ENCODE measurements around the gene IFI6.

Gene IFI6

DNA sequence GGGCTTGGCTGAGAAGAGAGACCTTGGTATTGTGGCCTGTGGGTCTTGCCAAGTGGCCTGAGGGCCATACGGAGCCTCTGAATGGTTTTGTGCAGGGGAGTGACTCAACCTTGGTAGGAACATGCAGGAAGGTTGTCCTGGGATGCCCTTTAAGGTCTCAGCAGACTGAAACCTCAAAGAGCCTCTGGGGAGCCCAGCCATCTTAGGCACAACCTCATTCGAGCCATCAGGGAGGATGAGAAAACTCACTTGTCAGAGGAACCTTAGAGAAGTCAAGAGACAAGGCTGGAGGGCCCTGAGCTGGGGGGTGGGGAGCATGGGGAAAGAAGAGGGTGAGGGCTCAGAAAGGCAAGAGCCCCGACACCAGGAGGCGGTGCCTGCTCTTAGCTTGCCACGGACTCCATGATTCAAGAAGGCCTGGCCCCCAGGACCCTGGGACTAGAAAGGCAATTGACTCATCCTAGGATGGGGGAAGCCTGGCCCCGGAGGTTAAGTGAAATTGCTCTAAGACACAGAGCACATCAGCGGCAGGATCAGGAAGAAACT, 13.0 kb downstream of the IFI6 start:
- H3K9me3 Mint-ChIP-seq, result no peaks in the 10 kb centered on the region
- TF ChIP-seq, protein P1, sequence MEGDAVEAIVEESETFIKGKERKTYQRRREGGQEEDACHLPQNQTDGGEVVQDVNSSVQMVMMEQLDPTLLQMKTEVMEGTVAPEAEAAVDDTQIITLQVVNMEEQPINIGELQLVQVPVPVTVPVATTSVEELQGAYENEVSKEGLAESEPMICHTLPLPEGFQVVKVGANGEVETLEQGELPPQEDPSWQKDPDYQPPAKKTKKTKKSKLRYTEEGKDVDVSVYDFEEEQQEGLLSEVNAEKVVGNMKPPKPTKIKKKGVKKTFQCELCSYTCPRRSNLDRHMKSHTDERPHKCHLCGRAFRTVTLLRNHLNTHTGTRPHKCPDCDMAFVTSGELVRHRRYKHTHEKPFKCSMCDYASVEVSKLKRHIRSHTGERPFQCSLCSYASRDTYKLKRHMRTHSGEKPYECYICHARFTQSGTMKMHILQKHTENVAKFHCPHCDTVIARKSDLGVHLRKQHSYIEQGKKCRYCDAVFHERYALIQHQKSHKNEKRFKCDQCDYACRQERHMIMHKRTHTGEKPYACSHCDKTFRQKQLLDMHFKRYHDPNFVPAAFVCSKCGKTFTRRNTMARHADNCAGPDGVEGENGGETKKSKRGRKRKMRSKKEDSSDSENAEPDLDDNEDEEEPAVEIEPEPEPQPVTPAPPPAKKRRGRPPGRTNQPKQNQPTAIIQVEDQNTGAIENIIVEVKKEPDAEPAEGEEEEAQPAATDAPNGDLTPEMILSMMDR (IDR thresholded peaks at IDR 0.05; ENCODE audit: unreplicated experiment in 3 of 3), result no peak
- peak overlapping the region; percentile 22 to 70 (median 40) for H3K27ac Mint-ChIP-seq
- H3K36me3 Mint-ChIP-seq (ENCODE audit: low read depth), result no peaks in the 10 kb centered on the region
- peak overlapping the region; percentile 74 to 84 (median 77) for H3K4me3 Mint-ChIP-seq
- peaks cover 4% of the 10 kb centered on the region for H3K27me3 Mint-ChIP-seq (ENCODE audit: low read depth)
- H3K4me1 Mint-ChIP-seq, result peaks cover 42% of the 10 kb centered on the region

- H3K27me3 Mint-ChIP-seq (ENCODE audit: low read depth), result peaks cover 4% of the 10 kb centered on the region
- no peaks in the 10 kb centered on the region for H3K36me3 Mint-ChIP-seq (ENCODE audit: low read depth)
- H3K27ac Mint-ChIP-seq, result peak overlapping the region in 1 of 3 experiments; percentile 67
- TF ChIP-seq, protein P1 (IDR thresholded peaks at IDR 0.05; ENCODE audit: unreplicated experiment in 3 of 3), result no peak
- peaks cover 39% of the 10 kb centered on the region for H3K4me1 Mint-ChIP-seq
- peak overlapping the region in 1 of 3 experiments; percentile 29 for H3K4me3 Mint-ChIP-seq
- no peaks in the 10 kb centered on the region for H3K9me3 Mint-ChIP-seq
Observed at GRCh38 chr1:27656157-27656893, 15.7 kb downstream of the IFI6 start.

DNA sequence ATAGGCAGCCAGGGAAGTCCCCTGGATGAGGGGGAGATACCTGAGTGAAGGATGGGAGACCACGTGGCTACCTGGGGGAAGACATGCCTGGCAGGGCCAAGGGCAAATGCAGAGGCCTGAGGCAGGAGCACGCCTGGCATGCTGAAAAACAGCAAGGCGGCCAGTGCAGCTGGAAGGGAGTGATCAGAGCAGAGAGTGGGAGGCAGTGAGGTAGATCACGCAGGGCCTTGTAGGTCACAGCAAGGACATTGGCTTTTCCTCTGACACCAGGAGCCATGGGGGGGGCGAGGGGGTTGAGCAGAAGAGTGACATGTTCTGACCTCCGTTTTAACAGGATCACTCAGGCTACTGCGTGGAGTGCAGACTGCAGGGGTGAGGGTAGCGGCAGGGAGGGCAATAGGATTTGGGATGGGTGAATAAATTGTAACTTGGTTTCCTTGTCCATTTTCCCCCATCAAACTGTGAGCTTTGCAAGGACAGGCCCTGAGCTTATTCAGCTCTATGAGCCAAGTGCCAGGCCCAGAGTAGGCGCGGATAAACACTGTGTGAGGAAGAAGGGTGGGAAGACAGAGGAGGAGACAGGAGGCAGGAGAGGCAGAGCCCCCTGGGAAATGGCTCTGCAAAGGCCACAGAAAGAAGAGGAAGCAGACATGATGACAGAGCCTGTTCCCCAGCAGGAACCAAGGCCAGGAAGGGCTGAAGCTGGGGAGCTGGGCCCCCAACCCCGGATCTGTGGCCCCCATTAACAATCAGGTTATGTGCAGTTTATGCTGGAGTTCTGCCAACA, 16.6 kb downstream of the IFI6 start:
- Mint-ChIP-seq H3K9me3 (no peaks in the 10 kb centered on the region), H3K27ac (peak overlapping the region; percentile 45 to 88 (median 83)), H3K36me3 (ENCODE audit: low read depth) (no peaks in the 10 kb centered on the region), H3K27me3 (ENCODE audit: low read depth) (peaks cover 4% of the 10 kb centered on the region), H3K4me1 (peaks cover 46% of the 10 kb centered on the region), H3K4me3 (peak overlapping the region in 2 of 3 experiments; percentile 1 to 6)
- TF ChIP-seq, protein P1 (IDR thresholded peaks at IDR 0.05; ENCODE audit: unreplicated experiment in 3 of 3), result no peak

GRCh38 chr1:27652111-27652864, 19.7 kb downstream of the IFI6 start:
- H3K9me3 Mint-ChIP-seq, result no peaks in the 10 kb centered on the region
- H3K27me3 Mint-ChIP-seq (ENCODE audit: low read depth), result no peaks in the 10 kb centered on the region
- peaks cover 36% of the 10 kb centered on the region for H3K4me1 Mint-ChIP-seq
- H3K36me3 Mint-ChIP-seq (ENCODE audit: low read depth), result no peaks in the 10 kb centered on the region
- H3K4me3 Mint-ChIP-seq, result no peak overlapping the region
- H3K27ac Mint-ChIP-seq, result peak overlapping the region in 1 of 3 experiments; percentile 63
- TF ChIP-seq, protein P1 (IDR thresholded peaks at IDR 0.05; ENCODE audit: unreplicated experiment in 3 of 3), result no peak

GRCh38 chr1:27650539-27651175, 21.3 kb downstream of the IFI6 start:
- TF ChIP-seq, protein P1 (IDR thresholded peaks at IDR 0.05; ENCODE audit: unreplicated experiment in 3 of 3), result no peak
- Mint-ChIP-seq H3K4me3 (no peak overlapping the region), H3K27me3 (ENCODE audit: low read depth) (no peaks in the 10 kb centered on the region), H3K36me3 (ENCODE audit: low read depth) (no peaks in the 10 kb centered on the region), H3K9me3 (no peaks in the 10 kb centered on the region), H3K4me1 (peaks cover 31% of the 10 kb centered on the region), H3K27ac (peak overlapping the region in 2 of 3 experiments; percentile 2 to 49)
